HG03521 (cell line): ENCODE results near the gene NFATC3.

Experiments
- ATAC-seq: cut with Tn5 transposase; IDR thresholded peaks from one replicate; pipeline ENCODE4 v1.9.1; 2021; ENCODE audit warnings: mild to moderate bottlenecking, moderate library complexity; ENCODE audit not compliant: unreplicated experiment

The NFATC3 gene

GRCh38 chr16:68228652-68229051 is 143.5 kb downstream of the NFATC3 start:
- no peak for ATAC-seq

GRCh38 chr16:68229431-68230175 is 144.4 kb downstream of the NFATC3 start:
- no peak for ATAC-seq

GRCh38 chr16:68230176-68230571 is 145.0 kb downstream of the NFATC3 start:
- no peak for ATAC-seq

GRCh38 chr16:68230956-68231355 is 145.8 kb downstream of the NFATC3 start:
- no peak for ATAC-seq

DNA sequence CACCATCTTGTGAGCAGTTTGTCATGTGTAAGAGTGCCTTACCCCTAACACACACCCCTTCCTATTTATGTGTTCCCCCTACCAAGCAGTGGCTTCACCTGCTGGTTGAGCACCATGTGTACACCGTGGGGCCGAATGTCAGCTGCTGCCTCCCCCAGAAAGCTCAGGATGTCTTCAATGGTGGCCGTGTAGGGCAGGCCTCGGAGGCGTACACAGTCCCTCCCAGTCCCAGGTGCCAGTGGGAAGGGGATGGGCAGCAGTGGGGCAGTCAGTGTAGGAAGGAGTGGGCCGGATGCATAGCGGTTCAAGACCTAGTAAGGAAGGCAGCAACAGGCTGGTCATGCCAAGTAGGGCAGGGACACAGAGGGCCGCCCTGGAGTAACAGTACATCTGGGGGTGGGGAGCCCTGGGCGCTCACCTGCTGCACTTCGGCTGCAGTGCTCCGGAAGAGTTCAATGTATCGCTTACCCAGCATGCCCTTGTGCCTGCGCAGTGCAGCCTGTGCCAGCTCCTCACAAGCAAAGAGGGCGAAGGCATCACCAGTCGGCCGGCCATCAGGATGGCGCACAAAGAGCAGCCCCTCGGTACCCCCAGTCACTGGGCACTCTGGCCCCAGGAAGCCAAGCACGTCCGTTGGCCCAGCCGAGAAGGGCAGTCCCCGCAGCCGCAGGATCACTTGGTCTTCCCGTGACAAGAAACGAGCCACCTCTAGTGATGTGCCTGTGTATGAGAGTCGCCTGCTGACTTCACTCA is 146.4 kb downstream of the NFATC3 start:
- no peak for ATAC-seq

DNA sequence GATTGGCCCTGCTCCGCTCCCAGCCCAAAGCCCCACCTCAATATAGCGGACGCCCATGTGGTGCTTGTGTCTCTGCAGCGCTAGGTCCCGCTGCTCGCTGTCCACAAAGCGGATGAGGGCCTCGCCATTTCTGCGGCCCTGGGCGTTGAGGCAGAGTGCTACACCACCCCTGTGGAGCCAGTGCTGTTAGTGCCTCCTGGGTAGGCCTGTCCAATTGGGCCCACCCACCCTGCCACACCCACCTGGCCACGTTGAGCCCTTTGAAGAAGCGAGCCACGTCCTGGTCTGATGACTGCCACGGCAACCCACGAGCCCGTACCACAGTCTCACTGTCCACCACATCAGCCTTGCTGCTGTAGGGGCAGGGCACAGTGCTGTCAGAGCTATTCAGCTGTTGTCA is 147.2 kb downstream of the NFATC3 start:
- no peak for ATAC-seq

DNA sequence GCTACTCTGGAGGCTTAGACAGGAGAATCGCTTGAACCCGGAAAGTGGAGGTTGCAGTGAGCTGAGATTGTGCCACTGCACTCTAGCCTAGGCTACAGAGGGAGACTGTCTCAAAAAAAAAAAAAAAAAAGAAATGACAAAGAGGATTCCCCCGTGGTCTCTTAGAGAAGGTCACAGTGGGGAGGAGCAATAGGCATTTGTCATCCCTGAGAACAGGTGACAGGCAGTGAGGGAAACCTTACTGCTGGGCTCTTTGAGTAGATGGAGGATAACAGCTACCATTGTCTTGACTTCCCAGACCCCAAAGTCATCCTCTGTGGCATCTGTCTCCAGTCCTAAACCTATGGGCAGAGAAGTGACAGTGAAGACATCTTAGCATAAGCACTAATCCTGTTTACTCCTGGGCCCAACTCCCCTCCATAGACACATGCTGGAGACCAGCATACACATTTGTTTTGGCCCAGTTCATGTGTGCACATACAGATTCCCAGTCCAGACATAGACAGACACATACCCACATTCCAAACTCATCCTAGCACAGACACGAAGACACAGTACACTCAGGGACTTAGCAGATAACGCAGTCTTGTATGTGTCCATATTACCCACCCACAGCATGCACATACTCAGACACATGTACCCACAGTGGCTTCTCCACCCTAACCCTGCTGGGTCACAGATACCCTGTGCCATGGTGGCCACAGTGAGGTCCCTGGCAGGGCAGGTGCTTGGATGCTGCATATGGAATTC is 148.1 kb downstream of the NFATC3 start:
- ATAC-seq: no peak

DNA sequence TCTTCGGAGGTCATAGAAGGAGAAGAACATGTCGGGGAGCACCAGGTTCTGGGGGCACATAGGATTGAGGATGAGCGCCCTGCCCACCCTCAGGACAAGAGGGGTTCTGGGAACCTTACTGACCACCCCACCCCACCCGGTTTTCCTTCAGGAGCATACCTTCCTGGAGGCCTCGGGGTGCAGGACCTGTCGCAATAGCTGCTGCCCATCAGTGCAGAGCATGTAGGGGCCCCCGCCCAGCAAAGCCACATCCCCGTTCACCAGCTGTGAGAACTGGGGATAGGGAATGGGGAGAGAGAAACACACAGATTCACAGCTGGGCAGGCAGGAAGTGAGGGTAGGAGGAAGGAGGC is 148.6 kb downstream of the NFATC3 start:
- no peak for ATAC-seq

- no peak for ATAC-seq
Measured at GRCh38 chr16:68234188-68235107, 149.3 kb downstream of the NFATC3 start.

GRCh38 chr16:68235108-68235886 is 150.1 kb downstream of the NFATC3 start:
- ATAC-seq: no peak

DNA sequence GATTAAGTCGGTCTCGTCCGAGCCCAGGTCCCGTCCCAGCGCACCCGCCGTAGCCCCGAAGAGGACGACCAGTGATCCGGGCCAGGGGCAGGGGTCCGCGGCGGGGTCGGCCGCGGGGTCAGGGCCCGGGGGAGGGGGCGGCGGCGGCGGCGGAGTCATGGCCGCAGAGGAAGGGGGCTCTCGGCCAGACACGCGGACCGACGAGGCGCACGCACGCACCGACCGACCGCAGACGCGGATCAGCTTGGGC is 150.6 kb downstream of the NFATC3 start, which contains the start of gene ESRP2:
TSS of gene ESRP2 (minus strand) at position 241 of the 250 bp plus-strand sequence. CDS start at position 159, 82 bp downstream.
- ATAC-seq: no peak

- no peak for ATAC-seq
Measured at GRCh38 chr16:68236137-68236825, 151.1 kb downstream of the NFATC3 start.

DNA sequence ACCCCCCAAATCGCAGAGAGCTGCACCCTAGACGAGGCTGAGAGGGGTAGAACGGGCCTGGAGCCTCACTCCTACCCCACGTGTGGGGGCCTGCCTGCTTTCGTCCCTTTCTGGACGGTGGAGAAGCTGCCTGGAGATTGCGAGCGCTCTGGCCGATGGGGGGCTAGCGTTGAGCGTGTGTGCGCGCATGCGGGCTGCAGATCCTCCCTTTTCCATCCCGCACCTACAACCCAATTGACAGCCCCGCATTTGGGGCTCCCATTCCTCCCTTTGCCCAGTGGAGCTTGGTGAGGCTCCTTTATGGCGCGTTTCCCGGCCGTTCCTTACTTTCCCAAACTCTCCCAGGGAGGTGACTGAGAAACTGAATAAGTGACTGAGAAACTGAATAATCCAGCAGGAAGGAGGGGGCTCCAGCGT is 151.7 kb downstream of the NFATC3 start:
- no peak for ATAC-seq

DNA sequence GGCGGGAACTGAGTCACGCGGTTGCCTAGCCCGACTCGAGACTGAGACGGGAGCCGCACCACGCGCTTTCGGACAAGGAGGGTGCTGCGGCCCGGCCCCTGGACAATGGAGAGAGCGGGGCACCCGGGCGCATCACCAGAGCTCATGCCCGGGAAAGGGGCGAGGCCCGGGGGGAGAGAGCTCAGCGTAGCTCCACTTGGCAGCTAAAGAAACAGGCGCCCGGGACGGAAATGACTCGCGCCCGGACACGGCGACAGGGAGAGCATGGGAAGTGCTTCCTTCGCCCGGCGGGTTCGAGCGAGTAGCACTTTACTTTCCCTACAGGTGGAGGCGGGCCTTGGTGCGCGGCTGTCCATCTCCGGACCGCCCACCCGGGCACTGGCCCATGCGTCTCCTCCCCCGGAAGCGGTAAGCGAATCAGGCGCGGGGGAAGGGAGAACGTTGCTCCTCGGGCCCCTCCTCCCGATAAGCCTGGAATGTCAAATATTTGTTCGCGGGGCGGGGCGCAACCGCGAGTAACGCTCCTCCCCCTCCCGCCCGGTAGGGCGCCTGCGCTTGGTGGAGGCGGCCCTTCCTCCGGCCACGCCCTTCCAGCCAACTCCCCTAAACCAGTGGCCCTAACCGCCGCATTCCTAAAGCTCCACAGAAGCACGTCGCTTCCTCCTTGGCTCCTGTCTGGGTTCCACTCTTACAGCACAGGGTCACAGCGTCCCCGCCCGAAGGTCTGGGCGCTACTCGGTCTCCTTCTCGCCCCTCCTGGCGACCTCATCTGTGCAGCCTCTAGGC is 152.3 kb downstream of the NFATC3 start:
- ATAC-seq: peak; percentile 88

DNA sequence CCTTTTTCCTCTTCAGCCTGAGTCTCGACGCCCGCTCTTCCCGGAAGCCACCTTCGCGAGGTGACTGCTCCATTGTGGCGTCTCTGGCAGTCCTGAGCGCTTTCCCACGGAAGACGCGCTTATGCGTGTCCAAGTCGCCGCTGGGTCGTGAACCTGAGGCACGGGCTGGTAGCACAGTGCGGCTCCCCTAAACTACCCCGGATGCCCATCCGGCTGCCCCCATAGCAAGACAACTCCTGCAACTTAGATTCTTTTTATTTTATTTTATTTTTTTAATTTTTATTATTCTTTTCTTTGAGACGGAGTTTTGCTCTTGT is 152.8 kb downstream of the NFATC3 start:
- no peak for ATAC-seq

GRCh38 chr16:68242085-68242484 is 156.9 kb downstream of the NFATC3 start:
- no peak for ATAC-seq

DNA sequence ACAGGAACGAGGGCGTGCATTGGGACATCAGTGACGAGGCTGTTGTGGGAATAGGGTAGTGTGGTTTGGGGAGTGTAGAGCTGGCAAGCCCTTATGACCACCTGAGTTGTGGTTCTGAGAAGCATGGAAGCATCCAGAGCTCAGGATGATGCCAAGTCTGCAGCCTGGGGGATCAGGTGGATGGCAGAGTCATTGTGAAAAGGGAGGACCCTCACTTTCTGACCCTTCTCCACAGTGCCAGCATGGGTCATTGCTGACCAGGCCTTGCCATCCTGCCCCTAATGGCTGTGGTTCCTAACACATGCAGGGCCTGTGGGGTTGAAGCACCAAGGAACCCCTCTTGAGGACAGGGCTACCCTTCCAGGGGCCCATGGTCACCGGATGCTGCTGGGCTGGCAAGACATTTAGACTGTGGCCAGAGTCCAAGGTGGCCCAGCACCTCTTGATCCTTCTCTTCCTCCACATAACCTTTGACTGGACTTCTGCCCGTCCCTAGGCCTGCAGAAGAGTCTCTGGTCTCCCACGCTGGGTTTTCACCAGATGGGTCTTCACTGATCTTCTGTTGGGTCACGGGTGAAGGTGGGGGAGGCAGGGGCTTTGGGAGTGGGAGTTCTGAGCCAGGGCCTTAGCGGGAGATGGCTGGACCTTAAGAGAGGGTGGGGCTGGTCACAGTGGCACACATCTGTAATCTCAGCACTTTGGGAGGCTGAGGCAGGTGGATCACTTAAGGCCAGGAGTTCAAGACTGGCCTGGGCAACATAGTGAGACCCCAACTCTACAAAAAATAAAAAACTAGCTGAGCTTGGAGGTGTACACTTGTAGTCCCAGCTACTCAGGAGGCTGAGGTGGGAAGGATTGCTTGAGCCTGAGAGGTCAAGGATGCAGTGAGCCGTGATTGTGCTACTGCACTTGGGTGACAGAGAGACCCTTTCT is 158.0 kb downstream of the NFATC3 start:
- ATAC-seq: no peak

DNA sequence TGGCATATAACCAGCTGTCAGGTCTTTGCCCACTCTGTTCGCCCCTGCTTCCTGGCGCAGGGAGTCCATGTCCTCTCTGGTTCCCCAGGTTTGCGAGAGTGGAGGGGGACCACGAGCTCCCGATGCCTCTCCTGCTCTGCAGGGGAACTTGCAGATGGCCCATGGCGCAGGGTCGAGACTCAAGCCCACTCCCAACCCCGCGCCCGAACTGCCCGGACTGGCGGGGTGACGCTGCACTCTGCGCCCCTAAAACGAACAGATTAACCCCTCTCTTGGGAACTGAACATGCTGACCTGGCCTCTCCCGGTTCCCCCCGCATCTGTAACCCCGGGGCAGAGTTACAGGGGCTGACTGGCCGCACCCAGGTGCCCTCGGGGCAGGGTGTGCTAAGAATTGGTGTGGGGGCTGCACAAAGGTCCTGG is 159.3 kb downstream of the NFATC3 start:
- ATAC-seq: no peak
